Measurements from ENCODE around the gene FEN1.
A peak's percentile ranks its signal among the peaks of the same experiment; 100 is the strongest.

Gene FEN1

GRCh38 chr11:61752117-61752924, 40.4 kb upstream of the FEN1 start, which contains the start of gene MYRF:
MYRF (plus strand) TSS chr11:61752636; CDS start chr11:61752745, 109 bp downstream.
- TF ChIP-seq POLR2A (IDR thresholded peaks at IDR 0.05; ENCODE audit: low read depth, low read length): peak; percentile 26; the same call in 1 of the 2 replicates
- no peak for FAIRE-seq
- DNase-seq (ENCODE audit: insufficient read length, low spot score): peak; percentile 57

- FAIRE-seq (no peak), DNase-seq (ENCODE audit: insufficient read length, low spot score) (no peak)
- no peak for TF ChIP-seq POLR2A (IDR thresholded peaks at IDR 0.05; ENCODE audit: low read depth, low read length)
Observed at GRCh38 chr11:61752925-61753521, 39.7 kb upstream of the FEN1 start.

GRCh38 chr11:61753672-61754071, 39.0 kb upstream of the FEN1 start:
- FAIRE-seq: no peak
- DNase-seq (ENCODE audit: insufficient read length, low spot score): no peak
- no peak for TF ChIP-seq POLR2A (IDR thresholded peaks at IDR 0.05; ENCODE audit: low read depth, low read length)

- FAIRE-seq: no peak
- no peak for TF ChIP-seq POLR2A (IDR thresholded peaks at IDR 0.05; ENCODE audit: low read depth, low read length)
- no peak for DNase-seq (ENCODE audit: insufficient read length, low spot score)
Observed at GRCh38 chr11:61754534-61755482, 37.9 kb upstream of the FEN1 start.

GRCh38 chr11:61756147-61756451, 36.6 kb upstream of the FEN1 start:
- no peak for TF ChIP-seq POLR2A (IDR thresholded peaks at IDR 0.05; ENCODE audit: low read depth, low read length)
- DNase-seq (ENCODE audit: insufficient read length, low spot score): no peak
- FAIRE-seq: no peak

GRCh38 chr11:61756452-61757212, 36.1 kb upstream of the FEN1 start:
- no peak for FAIRE-seq
- peak; percentile 99 for DNase-seq (ENCODE audit: insufficient read length, low spot score)
- TF ChIP-seq POLR2A (IDR thresholded peaks at IDR 0.05; ENCODE audit: low read depth, low read length): no peak

- DNase-seq (ENCODE audit: insufficient read length, low spot score): no peak
- no peak for TF ChIP-seq POLR2A (IDR thresholded peaks at IDR 0.05; ENCODE audit: low read depth, low read length)
- no peak for FAIRE-seq
Observed at GRCh38 chr11:61757213-61757862, 35.4 kb upstream of the FEN1 start.

GRCh38 chr11:61760946-61761345, 31.8 kb upstream of the FEN1 start:
- FAIRE-seq: no peak
- no peak for TF ChIP-seq POLR2A (IDR thresholded peaks at IDR 0.05; ENCODE audit: low read depth, low read length)

GRCh38 chr11:61761440-61762222, 31.1 kb upstream of the FEN1 start:
- no peak for FAIRE-seq

More at GRCh38 chr11:61760946-61761345, 31.8 kb upstream of the FEN1 start:
- DNase-seq (ENCODE audit: insufficient read length, low spot score): no peak

GRCh38 chr11:61762223-61762615, 30.5 kb upstream of the FEN1 start:
- TF ChIP-seq POLR2A (IDR thresholded peaks at IDR 0.05; ENCODE audit: low read depth, low read length): no peak
- FAIRE-seq (no peak), DNase-seq (ENCODE audit: insufficient read length, low spot score) (no peak)

More at GRCh38 chr11:61761440-61762222, 31.1 kb upstream of the FEN1 start:
- no peak for TF ChIP-seq POLR2A (IDR thresholded peaks at IDR 0.05; ENCODE audit: low read depth, low read length)
- DNase-seq (ENCODE audit: insufficient read length, low spot score): no peak

GRCh38 chr11:61762798-61763197, 29.9 kb upstream of the FEN1 start:
- no peak for TF ChIP-seq POLR2A (IDR thresholded peaks at IDR 0.05; ENCODE audit: low read depth, low read length)
- no peak for FAIRE-seq
- no peak for DNase-seq (ENCODE audit: insufficient read length, low spot score)

- DNase-seq (ENCODE audit: insufficient read length, low spot score) (no peak), FAIRE-seq (no peak)
- TF ChIP-seq POLR2A (IDR thresholded peaks at IDR 0.05; ENCODE audit: low read depth, low read length): no peak
Observed at GRCh38 chr11:61763930-61764605, 28.6 kb upstream of the FEN1 start.
